IPS-20b (cell line): ENCODE measurements around the gene C10orf143.
"Not testable (repeated sequence)": the region's sequence is repeated elsewhere in the genome, so short reads cannot be mapped to it uniquely, and the experiment has no call there.

Source experiments
- H3K27ac ChIP-seq: one replicate; pipeline ENCODE4 v1.5.1; 2013; ENCODE audit warnings: low read length
- H3K27me3 ChIP-seq: 2 replicates; pipeline ENCODE4 v1.6.1; 2013; ENCODE audit warnings: mild to moderate bottlenecking, low read length, inconsistent platforms; ENCODE audit not compliant: insufficient read depth
- H3K36me3 ChIP-seq: 2 replicates; pipeline ENCODE4 v1.6.1; 2013; ENCODE audit warnings: low read depth, mild to moderate bottlenecking, inconsistent platforms, low read length, moderate library complexity; ENCODE audit not compliant: insufficient read depth
- H3K4me1 ChIP-seq: 2 replicates; pipeline ENCODE4 v1.6.1; 2013; ENCODE audit warnings: mild to moderate bottlenecking, control low read depth, inconsistent platforms, low read length, moderate library complexity; ENCODE audit not compliant: insufficient read depth
- H3K4me3 ChIP-seq: 2 replicates; pipeline ENCODE4 v1.5.1; 2013; ENCODE audit warnings: mild to moderate bottlenecking, low read length, inconsistent platforms
- H3K9ac ChIP-seq: 2 replicates; pipeline ENCODE4 v1.6.1; 2013; ENCODE audit warnings: low read depth, mild to moderate bottlenecking, inconsistent platforms, low read length, moderate library complexity
- H3K9me3 ChIP-seq: 2 replicates; pipeline ENCODE4 v1.6.1; 2013; ENCODE audit warnings: mild to moderate bottlenecking, low read depth, low read length, inconsistent platforms; ENCODE audit not compliant: insufficient read depth

Gene C10orf143

DNA sequence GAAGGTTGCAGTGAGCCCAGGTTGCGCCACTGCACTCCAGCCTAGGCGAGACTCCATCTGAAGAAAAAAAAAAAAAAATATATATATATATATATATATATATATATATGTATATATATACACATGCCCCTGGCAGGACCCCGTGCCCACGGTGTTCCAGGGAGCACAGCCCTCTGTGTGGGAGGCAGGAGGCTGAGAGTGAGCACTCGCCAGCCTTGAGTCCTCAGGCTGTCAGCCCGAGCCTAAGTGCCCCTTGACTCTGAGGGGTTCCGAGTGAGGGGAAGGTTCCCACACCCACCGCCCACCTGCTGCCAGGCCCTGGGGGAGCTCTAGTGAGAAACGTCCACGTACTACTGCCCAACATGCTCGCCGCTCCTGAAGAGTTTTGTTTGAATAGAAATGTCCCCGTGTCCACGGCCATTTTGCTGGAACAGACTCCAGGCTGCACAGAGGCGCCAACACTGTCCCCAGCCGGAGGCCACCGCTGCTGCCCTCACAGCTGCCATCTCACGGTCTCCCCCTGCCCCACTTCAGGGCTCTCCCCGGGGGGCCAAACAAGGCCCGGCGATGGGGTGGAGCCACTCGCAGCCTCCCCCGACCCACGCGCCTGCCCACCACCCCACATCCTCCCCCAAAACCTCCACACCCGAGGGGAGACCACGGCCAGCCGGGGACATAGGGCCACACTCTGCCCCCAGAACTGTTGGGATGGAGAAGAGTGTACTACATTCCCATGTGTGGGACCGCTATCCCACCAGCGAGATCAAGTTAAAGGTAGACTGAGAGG, 83.8 kb downstream of the C10orf143 start:
- H3K36me3 ChIP-seq: no peaks in the 10 kb centered on the region
- no peaks in the 10 kb centered on the region for H3K9me3 ChIP-seq
- H3K27ac ChIP-seq: no peak overlapping the region
- no peak overlapping the region for H3K9ac ChIP-seq
- no peaks in the 10 kb centered on the region for H3K4me1 ChIP-seq
- no peaks in the 10 kb centered on the region for H3K27me3 ChIP-seq
- H3K4me3 ChIP-seq: no peak overlapping the region

DNA sequence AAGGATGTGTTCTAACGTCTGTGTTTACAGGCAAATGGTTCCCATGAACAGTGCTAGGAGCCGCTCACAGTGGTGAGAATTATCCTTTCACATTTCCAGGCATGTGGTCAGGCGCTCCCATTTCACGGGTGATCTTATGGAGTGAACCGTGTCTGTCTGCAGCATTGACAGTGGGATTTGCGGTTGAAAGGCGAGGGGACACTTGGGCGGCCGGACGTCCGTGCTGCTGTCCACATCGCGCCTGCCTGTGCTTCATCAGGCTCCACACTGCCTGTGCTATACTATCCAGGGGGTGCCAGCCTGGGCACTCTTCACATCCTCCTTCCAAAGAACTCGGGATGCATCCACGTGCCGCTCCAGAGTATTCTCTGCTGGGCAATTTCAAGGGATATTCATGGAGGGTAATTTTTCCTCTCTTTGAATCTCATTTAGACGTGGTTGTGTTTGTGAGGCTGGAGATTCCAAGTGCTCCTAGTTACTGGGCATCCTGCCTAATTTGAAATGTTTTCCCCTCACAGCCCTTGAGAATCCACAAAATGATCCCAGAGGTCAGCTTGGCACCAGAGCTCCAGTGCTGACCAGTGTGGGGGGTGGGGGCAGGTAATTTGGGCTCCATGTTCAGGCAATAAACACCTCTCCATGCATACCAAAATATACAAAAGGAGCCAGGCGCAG, 84.7 kb downstream of the C10orf143 start:
- Histone ChIP-seq H3K9me3 (no peaks in the 10 kb centered on the region), H3K4me1 (no peaks in the 10 kb centered on the region), H3K4me3 (no peak overlapping the region), H3K27ac (no peak overlapping the region), H3K27me3 (no peaks in the 10 kb centered on the region), H3K9ac (no peak overlapping the region), H3K36me3 (no peaks in the 10 kb centered on the region)

DNA sequence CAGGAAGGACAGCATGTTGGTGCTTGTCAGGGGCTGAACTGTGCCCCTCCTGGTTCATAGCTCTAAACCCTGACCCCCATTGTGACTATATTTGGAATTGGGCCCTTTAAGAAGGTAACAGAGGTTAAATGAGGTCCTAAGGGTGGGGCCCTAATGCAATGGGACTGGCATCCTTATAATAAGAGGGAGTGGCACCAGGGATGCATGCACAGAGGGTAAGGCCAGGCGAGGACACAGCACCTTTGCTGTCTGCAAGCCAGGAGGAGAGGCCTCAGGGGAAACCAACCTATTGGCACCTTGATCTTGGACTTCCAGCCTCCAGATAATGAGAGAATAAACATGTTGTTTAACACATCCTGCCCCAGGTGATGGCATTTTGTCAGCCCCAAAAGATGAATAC, 85.3 kb downstream of the C10orf143 start:
- Histone ChIP-seq H3K36me3 (no peaks in the 10 kb centered on the region), H3K4me3 (no peak overlapping the region), H3K4me1 (no peaks in the 10 kb centered on the region), H3K27ac (no peak overlapping the region), H3K9ac (no peak overlapping the region), H3K9me3 (no peaks in the 10 kb centered on the region), H3K27me3 (no peaks in the 10 kb centered on the region)

DNA sequence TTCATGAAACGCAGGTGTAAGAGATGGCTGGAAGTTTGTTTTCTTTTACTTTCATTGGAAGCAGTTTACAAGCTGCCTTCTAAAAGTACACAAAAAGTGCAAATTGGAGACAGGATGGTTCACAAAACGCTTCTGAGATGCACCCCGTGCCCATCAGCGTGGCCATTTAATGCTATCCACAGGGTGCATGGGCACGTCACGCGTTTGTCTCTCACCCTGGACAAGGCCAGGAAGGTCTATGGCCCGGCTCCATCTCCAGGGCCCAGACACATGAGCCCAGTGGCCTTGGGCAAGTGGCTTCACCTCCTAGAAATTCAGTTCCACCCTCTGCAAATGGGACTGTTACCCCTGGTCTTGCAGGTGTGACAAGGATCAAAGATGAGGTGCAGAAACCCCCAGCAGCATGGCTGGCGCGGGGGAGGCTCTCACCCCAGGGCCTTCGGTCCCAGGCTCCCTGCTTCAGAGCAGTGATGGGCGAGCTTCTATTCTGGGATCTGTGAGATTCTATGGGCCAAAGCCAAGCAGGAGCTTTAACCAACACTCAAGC, 85.8 kb downstream of the C10orf143 start:
- Histone ChIP-seq H3K4me1 (no peaks in the 10 kb centered on the region), H3K27me3 (no peaks in the 10 kb centered on the region), H3K27ac (no peak overlapping the region), H3K9ac (no peak overlapping the region), H3K9me3 (no peaks in the 10 kb centered on the region), H3K4me3 (no peak overlapping the region), H3K36me3 (no peaks in the 10 kb centered on the region)

DNA sequence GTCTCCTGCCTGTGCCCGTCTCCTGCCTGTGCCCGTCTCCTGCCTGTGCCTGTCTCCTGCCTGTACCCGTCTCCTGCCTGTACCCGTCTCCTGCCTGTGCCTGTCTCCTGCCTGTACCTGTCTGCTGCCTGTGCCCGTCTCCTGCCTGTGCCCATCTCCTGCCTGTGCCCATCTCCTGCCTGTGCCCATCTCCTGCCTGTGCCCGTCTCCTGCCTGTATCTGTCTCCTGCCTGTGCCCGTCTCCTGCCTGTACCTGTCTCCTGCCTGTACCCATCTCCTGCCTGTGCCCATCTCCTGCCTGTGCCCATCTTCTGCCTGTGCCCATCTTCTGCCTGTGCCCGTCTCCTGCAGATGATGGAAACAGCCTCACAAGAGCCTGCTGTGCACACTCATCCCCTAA, 86.3 kb downstream of the C10orf143 start:
- not testable (repeated sequence) for H3K36me3 ChIP-seq, H3K4me3 ChIP-seq, H3K9ac ChIP-seq, H3K4me1 ChIP-seq, H3K27ac ChIP-seq, H3K27me3 ChIP-seq, H3K9me3 ChIP-seq

DNA sequence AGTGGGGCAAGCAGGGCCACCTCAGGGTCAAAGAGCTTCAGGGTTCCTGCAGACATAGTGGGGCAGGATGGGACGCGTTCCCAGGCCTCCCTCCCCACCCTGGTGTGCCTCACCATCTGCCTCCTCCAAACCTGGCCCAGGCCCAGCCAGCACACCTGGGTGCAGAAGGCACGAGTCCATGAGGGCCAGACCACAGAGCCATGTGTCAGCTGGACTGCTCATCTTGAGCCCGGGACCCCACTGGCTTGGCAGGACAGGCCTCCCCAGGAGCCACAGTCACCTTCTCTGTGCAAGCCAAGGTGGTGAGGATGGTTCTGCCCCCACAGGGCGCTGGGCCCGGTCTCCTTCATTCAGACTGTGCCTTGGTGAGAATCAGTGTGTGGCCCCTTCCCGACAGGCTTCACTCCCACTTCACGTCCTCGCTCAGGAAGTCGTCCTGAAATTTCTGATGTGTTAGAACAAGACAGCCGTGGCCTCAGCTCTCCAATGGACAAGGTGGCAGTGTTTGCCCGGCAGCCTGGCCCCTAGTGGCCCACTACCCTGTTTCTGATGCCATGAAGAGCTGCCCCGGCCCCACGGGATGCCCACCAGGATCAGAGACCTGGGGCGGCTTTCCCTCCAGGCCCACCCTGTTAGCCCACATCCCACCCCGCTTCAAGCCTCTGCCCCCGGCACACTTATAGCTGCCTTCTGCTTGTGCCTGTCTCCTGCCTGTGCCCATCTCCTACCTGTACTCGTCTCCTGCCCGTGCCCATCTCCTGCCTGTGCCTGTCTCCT, 87.0 kb downstream of the C10orf143 start:
- Histone ChIP-seq H3K36me3 (no peaks in the 10 kb centered on the region), H3K4me1 (no peaks in the 10 kb centered on the region), H3K4me3 (no peak overlapping the region), H3K9ac (no peak overlapping the region), H3K27ac (no peak overlapping the region), H3K9me3 (no peaks in the 10 kb centered on the region), H3K27me3 (no peaks in the 10 kb centered on the region)

DNA sequence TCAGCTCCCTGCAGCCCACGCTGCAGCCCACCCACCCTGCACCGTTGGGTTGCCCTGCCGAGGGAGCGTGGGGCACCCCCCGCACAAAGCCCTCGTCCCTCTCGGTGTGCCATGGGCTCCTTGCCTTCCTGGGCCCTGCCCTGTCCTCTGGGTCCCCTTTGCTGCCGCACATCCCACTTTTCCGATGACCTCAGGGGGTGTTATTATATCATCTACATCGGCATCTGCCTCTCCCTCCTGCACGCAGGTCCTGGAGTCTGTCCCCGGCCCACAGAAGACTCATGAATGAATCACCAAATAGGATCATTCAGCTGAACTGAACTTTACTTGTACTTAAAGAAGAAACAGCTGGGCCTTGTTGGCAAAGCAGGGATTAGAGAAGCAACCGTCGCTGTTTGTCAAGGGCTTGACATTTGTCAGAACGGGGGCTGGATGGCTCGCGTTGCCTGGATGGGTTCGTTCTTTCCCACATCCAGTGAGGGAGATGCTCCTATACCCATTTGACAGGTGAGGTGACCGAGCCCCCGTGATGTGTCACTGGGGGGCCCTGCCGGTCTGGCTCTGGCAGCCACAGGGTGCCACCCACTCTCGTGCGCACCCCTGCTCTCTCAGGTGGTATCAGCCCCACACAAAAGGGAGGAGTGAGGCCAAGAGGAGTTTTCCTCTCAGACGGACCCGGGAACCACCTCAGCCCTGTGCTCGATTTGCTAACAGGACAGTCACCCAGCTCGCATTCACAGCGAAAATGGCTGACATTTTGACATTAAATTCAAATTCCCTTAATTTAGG, 87.9 kb downstream of the C10orf143 start:
- Histone ChIP-seq H3K4me1 (no peaks in the 10 kb centered on the region), H3K9ac (no peak overlapping the region), H3K4me3 (no peak overlapping the region), H3K27me3 (no peaks in the 10 kb centered on the region), H3K27ac (no peak overlapping the region), H3K36me3 (no peaks in the 10 kb centered on the region), H3K9me3 (no peaks in the 10 kb centered on the region)

DNA sequence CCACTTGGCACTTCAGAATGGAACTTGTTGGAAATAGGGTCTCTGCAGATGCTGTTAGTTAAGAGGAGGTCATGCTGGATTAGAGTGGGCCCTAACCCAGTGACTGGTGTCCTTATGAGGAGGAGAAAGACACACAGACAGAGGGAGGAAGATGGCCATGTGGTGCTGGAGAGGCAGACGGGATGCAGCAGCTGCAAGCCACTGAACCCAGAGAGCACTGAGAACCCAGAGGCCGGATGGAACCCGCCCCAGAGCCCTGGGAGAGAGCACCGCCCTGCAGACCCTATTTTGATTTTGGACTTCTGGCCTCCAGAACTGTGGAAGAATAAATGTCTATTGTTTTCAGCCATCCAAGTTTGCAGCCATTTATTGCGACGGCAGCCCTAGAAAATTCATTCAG, 88.5 kb downstream of the C10orf143 start:
- Histone ChIP-seq H3K4me1 (no peaks in the 10 kb centered on the region), H3K4me3 (no peak overlapping the region), H3K27ac (no peak overlapping the region), H3K27me3 (no peaks in the 10 kb centered on the region), H3K9ac (no peak overlapping the region), H3K9me3 (no peaks in the 10 kb centered on the region), H3K36me3 (no peaks in the 10 kb centered on the region)

DNA sequence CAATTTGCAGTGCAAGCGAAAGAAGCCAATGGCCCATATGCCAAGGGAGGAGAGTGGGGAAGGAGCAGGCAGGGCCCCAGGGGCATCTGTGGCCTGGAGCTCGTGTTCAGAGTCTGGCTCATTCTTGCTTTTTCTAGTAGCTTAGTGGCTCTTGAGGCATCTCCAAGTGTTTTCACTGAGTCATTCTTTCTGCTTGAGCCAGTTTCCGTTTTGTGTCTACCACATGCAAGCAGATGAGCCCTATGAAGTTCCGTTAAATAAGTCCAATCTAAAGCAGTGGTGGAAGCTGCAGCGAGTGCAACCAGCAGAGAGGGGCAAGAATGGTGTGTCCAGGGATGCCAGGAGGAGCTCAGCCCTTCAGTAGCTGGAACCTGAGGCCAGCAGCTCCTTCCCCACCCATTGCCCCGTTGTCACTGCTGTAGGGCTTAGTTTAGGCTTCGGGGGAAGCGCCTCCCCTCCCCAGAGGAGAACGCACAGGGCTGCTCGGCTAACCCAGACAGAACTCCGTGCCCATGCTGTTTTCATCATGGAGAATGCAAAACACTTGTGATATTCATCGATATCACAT, 89.2 kb downstream of the C10orf143 start:
- Histone ChIP-seq H3K4me1 (no peaks in the 10 kb centered on the region), H3K27ac (no peak overlapping the region), H3K9me3 (no peaks in the 10 kb centered on the region), H3K9ac (no peak overlapping the region), H3K27me3 (no peaks in the 10 kb centered on the region), H3K4me3 (no peak overlapping the region), H3K36me3 (no peaks in the 10 kb centered on the region)

DNA sequence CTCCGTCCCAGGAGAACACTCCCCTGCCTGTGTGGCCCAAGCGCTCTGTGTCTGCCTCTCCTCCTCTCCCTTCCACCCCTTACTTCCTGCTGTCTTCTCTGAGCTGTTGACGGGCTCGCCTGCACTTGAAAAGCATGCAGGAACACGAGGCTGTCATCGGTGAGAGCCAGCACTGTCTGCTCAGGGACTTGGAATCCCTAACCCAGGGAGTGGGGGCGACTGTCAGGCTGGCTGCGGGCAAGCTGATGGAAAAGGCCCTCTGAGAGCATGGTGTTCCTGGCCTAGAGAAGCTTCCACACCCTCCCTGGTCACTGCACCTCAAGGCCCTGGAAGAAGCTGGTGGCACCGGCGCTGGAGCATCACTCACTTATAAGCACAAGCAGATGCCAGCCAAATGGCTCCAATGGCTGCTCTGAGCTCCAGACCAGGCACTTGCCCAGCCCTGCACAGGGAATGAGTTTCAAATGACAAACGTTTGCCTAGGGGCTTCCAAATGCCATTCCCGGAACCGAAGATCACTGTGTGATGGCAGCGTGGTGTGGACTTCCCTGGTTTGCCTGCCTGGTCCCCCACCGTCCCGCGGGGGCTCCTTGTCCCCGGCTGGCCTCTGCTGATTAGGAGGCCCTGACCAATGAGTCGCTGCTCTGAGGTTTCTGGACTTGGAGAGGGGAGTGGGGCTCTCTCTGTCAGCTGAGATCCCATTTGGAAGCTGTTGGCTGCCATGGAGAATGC, 89.8 kb downstream of the C10orf143 start:
- Histone ChIP-seq H3K27me3 (no peaks in the 10 kb centered on the region), H3K27ac (no peak overlapping the region), H3K4me3 (no peak overlapping the region), H3K9me3 (no peaks in the 10 kb centered on the region), H3K9ac (no peak overlapping the region), H3K4me1 (no peaks in the 10 kb centered on the region), H3K36me3 (no peaks in the 10 kb centered on the region)
